GM23338 (cell line): Measurements from ENCODE around the gene MSL2. TPM values are rescaled to one million over a fixed set of nuclear protein-coding genes. Genes with fewer than 3 reads are reported as not detected.

Source experiments
- ATAC-seq: fragments of 200-7000 bp; cut with Tn5 transposase; 3 replicates; pipeline ENCODE4 v1.9.1; 2020
- DNase-seq: peaks from one replicate; pipeline ENCODE4 v3.0.0-alpha.2; 2015; ENCODE audit warnings: low spot score
- H2AFZ ChIP-seq: fragments of 200-600 bp; sonication (generic); 2 replicates; pipeline ENCODE4 v1.8.0; 2016; ENCODE audit warnings: antibody characterized with exemption, mild to moderate bottlenecking, moderate library complexity
- H3F3A ChIP-seq: fragments of 200-600 bp; sonication (generic); replicated peaks from 2 replicates; pipeline ENCODE4 v1.8.0; 2017; ENCODE audit warnings: antibody characterized with exemption, mixed run types, low read depth
- H3K27ac ChIP-seq: fragments of 200-600 bp; sonication (generic); 2 replicates; pipeline ENCODE4 v1.6.1; 2016; ENCODE audit warnings: low read depth
- H3K27me3 ChIP-seq: fragments of 200-600 bp; sonication (generic); 2 replicates; pipeline ENCODE4 v1.8.0; 2016; ENCODE audit warnings: mild to moderate bottlenecking, mixed run types, moderate library complexity; ENCODE audit not compliant: insufficient read depth
- H3K36me3 ChIP-seq: fragments of 200-600 bp; sonication (generic); 2 replicates; pipeline ENCODE4 v1.8.0; 2016; ENCODE audit warnings: mild to moderate bottlenecking; ENCODE audit not compliant: insufficient read depth
- H3K4me1 ChIP-seq: fragments of 200-600 bp; sonication (generic); 2 replicates; pipeline ENCODE4 v1.8.0; 2016; ENCODE audit warnings: mild to moderate bottlenecking, moderate library complexity; ENCODE audit not compliant: insufficient read depth
- H3K4me2 ChIP-seq: fragments of 200-600 bp; sonication (generic); 2 replicates; pipeline ENCODE4 v1.7.1; 2017; ENCODE audit warnings: mixed run types
- H3K4me3 ChIP-seq: fragments of 200-600 bp; sonication (generic); 2 replicates; pipeline ENCODE4 v1.6.1; 2016; ENCODE audit warnings: mixed run types
- H3K79me2 ChIP-seq: fragments of 200-600 bp; sonication (generic); replicated peaks from 2 replicates; pipeline ENCODE4 v1.8.0; 2017; ENCODE audit warnings: mild to moderate bottlenecking; ENCODE audit not compliant: insufficient read depth
- H3K9me2 ChIP-seq: fragments of 200-600 bp; sonication (generic); 2 replicates; pipeline ENCODE4 v1.8.0; 2017; ENCODE audit not compliant: insufficient read depth
- H4K20me1 ChIP-seq: fragments of 200-600 bp; sonication (generic); replicated peaks from 2 replicates; pipeline ENCODE4 v1.8.0; 2017; ENCODE audit warnings: mild to moderate bottlenecking; ENCODE audit not compliant: insufficient read depth
- H3K27ac Mint-ChIP-seq: 2 replicates; pipeline ENCODE4 v1.8.0; 2020; ENCODE audit warnings: inconsistent platforms, mild to moderate bottlenecking, moderate library complexity, mixed read lengths
- H3K27me3 Mint-ChIP-seq: 3 replicates; pipeline ENCODE4 v1.8.0; 2022; ENCODE audit warnings: low read depth, mild to moderate bottlenecking, moderate library complexity, mixed read lengths, inconsistent platforms; ENCODE audit not compliant: insufficient read depth, poor library complexity
- H3K36me3 Mint-ChIP-seq: 3 replicates; pipeline ENCODE4 v1.8.0; 2021; ENCODE audit warnings: low read depth, mild to moderate bottlenecking, inconsistent platforms, moderate library complexity, mixed read lengths
- H3K4me1 Mint-ChIP-seq: 3 replicates; pipeline ENCODE4 v1.8.0; 2020; ENCODE audit warnings: mild to moderate bottlenecking, inconsistent platforms, mixed read lengths
- H3K4me3 Mint-ChIP-seq: 3 replicates; pipeline ENCODE4 v1.8.0; 2021; ENCODE audit warnings: moderate library complexity, mild to moderate bottlenecking, inconsistent platforms, mixed read lengths
- H3K9me3 Mint-ChIP-seq: 3 replicates; pipeline ENCODE4 v1.8.0; 2020; ENCODE audit warnings: moderate library complexity, mild to moderate bottlenecking, inconsistent platforms, mixed read lengths
- CREB1 ChIP-seq: fragments of 250-450 bp; sonication (Bioruptor Pico); IDR thresholded peaks from 2 replicates; pipeline ENCODE4 v1.5.0; 2020; ENCODE audit warnings: low read depth, mild to moderate bottlenecking, moderate library complexity
- CTCF ChIP-seq, 2 experiments: fragments of 200-600 bp in 1 of 2; sonication (generic) in 1 of 2; conservative IDR thresholded peaks; 2 replicates each; pipeline versions ENCODE4 v1.5.1 to v1.6.1; 2016 to 2017; ENCODE audit warnings: antibody characterized with exemption in 2 of 2, low read depth in 2 of 2, mild to moderate bottlenecking in 2 of 2, moderate library complexity in 1 of 2
- ETS1 ChIP-seq: IDR thresholded peaks from 2 replicates; pipeline ENCODE4 v1.6.1; 2016; ENCODE audit warnings: antibody characterized with exemption
- EZH2phosphoT487 ChIP-seq: fragments of 200-600 bp; sonication (generic); IDR thresholded peaks from one replicate; pipeline ENCODE4 v1.8.1; 2018; ENCODE audit warnings: antibody characterized with exemption; ENCODE audit not compliant: unreplicated experiment
- ZNF114 ChIP-seq: fragments of 250-450 bp; sonication (Bioruptor Pico); IDR thresholded peaks from 2 replicates; pipeline ENCODE4 v1.5.0; 2020; ENCODE audit warnings: mild to moderate bottlenecking, moderate library complexity
- ZNF331 ChIP-seq: fragments of 250-450 bp; sonication (Bioruptor Pico); IDR thresholded peaks from 2 replicates; pipeline ENCODE4 v1.5.0; 2020; ENCODE audit warnings: low read depth, mild to moderate bottlenecking, moderate library complexity
- polyA plus RNA-seq: library from polyadenylated mRNA; unstranded; fragments of >200 nt; fragmentation: Nextera tagmentation; extraction: Ambion mirVana; gene quantifications from 2 replicates; pipeline ENCODE4 v1.2.1, GENCODE V29; 2016
- total RNA-seq: library from RNA; depleted of rRNA; stranded (reverse); fragments of >200 nt; shearing (Covaris generic); gene quantifications from 2 replicates; pipeline ENCODE4 v1.2.3, GENCODE V29; 2014

MSL2 gene
- total and polyA plus RNA-seq, 2 experiments from 2014 or later: 7.5 to 50.6 TPM

DNA sequence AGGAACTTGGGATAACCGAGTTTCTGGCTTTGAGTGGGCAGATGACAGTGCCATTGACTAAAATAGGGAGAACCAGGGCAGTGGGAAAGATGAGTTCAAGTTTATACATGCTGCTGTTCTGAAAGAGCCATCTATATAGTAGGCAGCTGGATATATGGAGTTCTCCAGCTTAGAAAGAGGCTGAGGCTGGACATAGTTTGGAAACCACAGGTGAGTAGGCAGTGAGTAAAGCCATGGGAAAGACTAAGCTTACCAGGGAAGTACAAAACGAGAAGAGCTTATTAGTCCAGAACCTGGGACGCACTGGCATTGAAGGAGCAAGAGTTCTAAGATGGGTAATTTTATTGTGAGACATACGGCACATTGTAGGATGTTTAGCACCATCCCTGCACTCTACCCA is 54.2 kb downstream of the MSL2 start:
- Histone ChIP-seq H3K9me2 (no peaks in the 10 kb centered on the region), H3K79me2 (no peaks in the 10 kb centered on the region), H3K4me2 (no peak overlapping the region), H3K36me3 (no peaks in the 10 kb centered on the region), H2AFZ (no peak overlapping the region), H3K4me1 (no peaks in the 10 kb centered on the region), H4K20me1 (peaks cover 6% of the 10 kb centered on the region), H3K4me3 (no peak overlapping the region), H3K27me3 (no peaks in the 10 kb centered on the region), H3F3A (no peaks in the 10 kb centered on the region), H3K27ac (no peak overlapping the region)
- peaks cover 11% of the 10 kb centered on the region; the same call in 2 of the 3 replicates for H3K4me1 Mint-ChIP-seq
- H3K27ac Mint-ChIP-seq: no peak overlapping the region
- DNase-seq (no peak), ATAC-seq (no peak)
- no peaks in the 10 kb centered on the region for H3K36me3 Mint-ChIP-seq
- H3K27me3 Mint-ChIP-seq: peaks cover 7% of the 10 kb centered on the region
- TF ChIP-seq EZH2phosphoT487: no peak
- no peak for TF ChIP-seq CTCF (conservative IDR thresholded peaks at IDR 0.05; ENCODE audit: low read depth in 2 of 2)
- TF ChIP-seq ETS1: no peak
- no peak for TF ChIP-seq ZNF114 (CRISPR knock-in tag)
- TF ChIP-seq CREB1 (CRISPR knock-in tag): no peak
- no peaks in the 10 kb centered on the region for H3K9me3 Mint-ChIP-seq
- no peak overlapping the region for H3K4me3 Mint-ChIP-seq

DNA sequence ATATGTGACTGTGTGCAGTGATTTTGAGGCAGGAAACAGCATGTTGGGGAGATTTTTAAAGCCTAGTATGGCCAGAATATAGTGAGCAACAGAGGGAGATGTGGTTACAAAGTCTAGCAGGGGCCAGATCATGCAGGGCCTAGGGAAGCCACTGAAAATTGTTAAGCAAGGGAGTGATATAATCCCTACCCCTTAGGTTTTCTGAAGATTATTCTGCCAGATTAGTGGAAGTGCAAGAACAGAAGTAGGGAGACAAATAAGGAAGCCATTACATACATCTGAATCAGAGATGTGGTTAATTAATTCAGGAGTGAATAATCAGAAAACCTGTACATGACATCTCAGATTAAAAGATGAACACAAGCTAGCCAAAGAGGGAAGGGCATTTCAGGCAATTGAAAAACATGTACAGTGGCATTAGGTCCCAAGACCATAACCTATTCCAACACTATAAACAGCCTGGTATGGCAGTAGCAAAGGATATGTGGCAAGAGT is 54.8 kb downstream of the MSL2 start:
- no peak for ATAC-seq

More for the DNA sequence above, 54.8 kb downstream of the MSL2 start:
- H3F3A ChIP-seq: no peaks in the 10 kb centered on the region
- no peaks in the 10 kb centered on the region for H3K4me1 ChIP-seq
- Mint-ChIP-seq H3K27ac (no peak overlapping the region), H3K4me1 (peaks cover 11% of the 10 kb centered on the region; the same call in 2 of the 3 replicates), H3K36me3 (no peaks in the 10 kb centered on the region), H3K9me3 (no peaks in the 10 kb centered on the region), H3K4me3 (no peak overlapping the region), H3K27me3 (peaks cover 7% of the 10 kb centered on the region)
- H3K27me3 ChIP-seq: no peaks in the 10 kb centered on the region
- no peak overlapping the region for H3K27ac ChIP-seq
- no peak for DNase-seq
- no peaks in the 10 kb centered on the region for H3K36me3 ChIP-seq
- no peaks in the 10 kb centered on the region for H3K79me2 ChIP-seq
- TF ChIP-seq ZNF331 (no peak), ETS1 (no peak)
- no peaks in the 10 kb centered on the region for H3K9me2 ChIP-seq
- H3K4me3 ChIP-seq: no peak overlapping the region
- H4K20me1 ChIP-seq: peaks cover 4% of the 10 kb centered on the region
- no peak overlapping the region for H3K4me2 ChIP-seq
- H2AFZ ChIP-seq: no peak overlapping the region
